ENCODE measurements around the gene PHTF2.

DNA sequence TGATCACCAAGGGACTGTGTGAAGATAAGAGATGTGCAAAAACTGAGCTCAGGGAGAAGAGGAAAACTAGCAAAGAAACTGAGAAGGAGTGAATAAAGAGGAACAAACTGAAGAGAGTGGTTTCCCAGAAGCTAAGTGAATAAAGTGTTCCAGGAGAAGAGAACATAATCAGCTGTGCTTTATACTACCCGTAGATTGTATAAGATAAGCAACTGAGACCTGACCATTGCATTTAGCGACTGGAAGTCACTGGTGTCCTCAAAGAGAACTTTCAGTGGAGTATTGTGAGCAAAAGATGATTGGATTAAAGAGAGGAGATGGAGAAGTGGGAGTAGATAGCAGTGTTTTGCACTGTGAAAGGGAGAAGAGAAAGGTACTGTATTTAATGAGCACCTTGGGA lies 14.6 kb downstream of the PHTF2 start:
- TF ChIP-seq EZH2phosphoT487 (IDR thresholded peaks at IDR 0.05; ENCODE audit: borderline replicate concordance, low read length) = no peak
- TF ChIP-seq CTCF (IDR thresholded peaks at IDR 0.05; ENCODE audit: low read depth, low read length, poor library complexity, severe bottlenecking) = no peak
